Subcutaneous adipose tissue (tissue), 4 donors: ENCODE data around the gene PAPPA. TPM values are rescaled to one million over a fixed set of nuclear protein-coding genes. Genes with fewer than 3 reads are reported as not detected.

Experiments used
- total RNA-seq, 4 donors: library from RNA; depleted of rRNA; stranded (reverse); fragments of >200 nt; gene quantifications; one replicate each; pipeline ENCODE4 v1.1.0, GENCODE V29; 2016
- TF ChIP-seq, protein P1 (sequence below): fragments of 450-650 bp; IDR thresholded peaks from one replicate; pipeline ENCODE4 v1.5.1; 2016; ENCODE audit warnings: low read depth, mild to moderate bottlenecking, control low read depth, antibody characterized with exemption, moderate library complexity

Gene PAPPA
- total RNA-seq, 4 donors from 2014 or later, result 1.3 to 3.9 (median 3.1) TPM

DNA sequence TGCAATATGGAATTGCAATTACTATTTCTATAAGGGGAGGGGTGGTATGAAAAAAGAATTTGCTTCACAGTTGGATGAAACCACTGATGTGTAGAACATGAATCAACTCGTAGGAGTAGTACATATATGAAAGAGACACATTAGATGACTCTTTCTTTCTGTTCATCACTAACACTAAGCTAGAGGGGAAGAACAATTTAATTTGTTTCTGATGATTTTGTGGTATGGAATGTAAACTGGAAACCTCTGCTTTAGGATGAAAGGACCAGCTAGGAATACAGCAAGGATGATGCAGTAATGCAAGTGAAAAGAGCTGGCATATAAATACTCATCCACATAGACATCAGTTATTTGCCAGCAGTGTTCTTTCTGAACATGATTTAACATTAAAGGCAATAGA lies 113.4 kb downstream of the PAPPA start:
- TF ChIP-seq, protein P1, sequence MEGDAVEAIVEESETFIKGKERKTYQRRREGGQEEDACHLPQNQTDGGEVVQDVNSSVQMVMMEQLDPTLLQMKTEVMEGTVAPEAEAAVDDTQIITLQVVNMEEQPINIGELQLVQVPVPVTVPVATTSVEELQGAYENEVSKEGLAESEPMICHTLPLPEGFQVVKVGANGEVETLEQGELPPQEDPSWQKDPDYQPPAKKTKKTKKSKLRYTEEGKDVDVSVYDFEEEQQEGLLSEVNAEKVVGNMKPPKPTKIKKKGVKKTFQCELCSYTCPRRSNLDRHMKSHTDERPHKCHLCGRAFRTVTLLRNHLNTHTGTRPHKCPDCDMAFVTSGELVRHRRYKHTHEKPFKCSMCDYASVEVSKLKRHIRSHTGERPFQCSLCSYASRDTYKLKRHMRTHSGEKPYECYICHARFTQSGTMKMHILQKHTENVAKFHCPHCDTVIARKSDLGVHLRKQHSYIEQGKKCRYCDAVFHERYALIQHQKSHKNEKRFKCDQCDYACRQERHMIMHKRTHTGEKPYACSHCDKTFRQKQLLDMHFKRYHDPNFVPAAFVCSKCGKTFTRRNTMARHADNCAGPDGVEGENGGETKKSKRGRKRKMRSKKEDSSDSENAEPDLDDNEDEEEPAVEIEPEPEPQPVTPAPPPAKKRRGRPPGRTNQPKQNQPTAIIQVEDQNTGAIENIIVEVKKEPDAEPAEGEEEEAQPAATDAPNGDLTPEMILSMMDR, result no peak

DNA sequence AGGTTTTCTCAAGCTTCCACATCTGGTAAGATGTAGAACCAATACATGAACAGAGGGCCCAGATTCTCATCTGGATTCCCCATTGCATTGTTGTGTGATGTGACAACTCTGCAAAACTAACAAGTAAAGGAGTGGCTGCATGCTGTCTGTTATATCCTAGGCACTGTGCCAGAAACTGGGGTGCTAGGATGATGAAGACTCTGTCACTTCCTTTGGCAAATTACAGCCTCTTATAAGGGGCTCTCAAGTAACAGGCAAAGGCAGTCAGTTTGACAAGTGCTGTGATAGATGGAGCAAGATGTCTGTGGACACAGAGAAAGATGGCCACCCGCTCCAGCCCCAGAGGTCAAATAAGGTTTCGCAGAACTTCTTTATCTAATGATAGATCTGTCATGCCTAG lies 115.7 kb downstream of the PAPPA start:
- TF ChIP-seq, protein P1, result no peak

DNA sequence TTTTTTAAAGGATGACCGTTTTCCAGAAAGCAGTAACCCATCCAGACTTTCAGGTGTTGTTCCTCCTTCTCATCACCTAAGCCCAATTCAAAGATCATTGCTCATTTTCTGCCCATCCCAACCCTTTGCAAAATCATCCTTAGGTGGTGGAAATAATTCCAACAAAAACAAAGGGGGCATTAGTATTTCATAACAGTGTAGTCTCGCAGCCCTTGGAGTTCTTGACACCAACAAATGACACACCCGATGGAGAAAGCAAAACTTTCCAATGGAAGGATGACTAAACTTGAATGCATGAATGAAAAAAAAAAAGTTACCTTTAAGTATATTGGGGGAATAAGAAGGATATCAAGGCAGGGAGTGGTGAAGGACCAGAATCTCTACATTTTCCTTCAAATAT lies 117.0 kb downstream of the PAPPA start:
- TF ChIP-seq, protein P1, result no peak

DNA sequence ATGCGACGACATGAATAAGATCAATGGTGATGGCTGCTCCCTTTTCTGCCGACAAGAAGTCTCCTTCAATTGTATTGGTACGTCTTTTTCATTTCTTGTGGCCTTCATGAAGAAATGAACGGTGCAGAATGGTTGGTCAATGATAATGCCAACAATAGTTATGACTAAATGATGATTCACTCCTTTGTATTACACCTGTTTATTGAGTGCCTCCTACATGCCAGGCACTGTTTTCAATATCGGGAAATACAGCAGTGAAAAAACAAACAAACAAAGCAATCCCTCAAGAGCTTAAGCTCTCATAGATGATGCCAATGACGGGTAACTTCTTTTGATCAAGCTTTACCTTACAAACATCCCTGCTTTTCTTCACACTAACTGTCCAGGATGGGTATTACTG lies 117.7 kb downstream of the PAPPA start:
- TF ChIP-seq, protein P1, result no peak

DNA sequence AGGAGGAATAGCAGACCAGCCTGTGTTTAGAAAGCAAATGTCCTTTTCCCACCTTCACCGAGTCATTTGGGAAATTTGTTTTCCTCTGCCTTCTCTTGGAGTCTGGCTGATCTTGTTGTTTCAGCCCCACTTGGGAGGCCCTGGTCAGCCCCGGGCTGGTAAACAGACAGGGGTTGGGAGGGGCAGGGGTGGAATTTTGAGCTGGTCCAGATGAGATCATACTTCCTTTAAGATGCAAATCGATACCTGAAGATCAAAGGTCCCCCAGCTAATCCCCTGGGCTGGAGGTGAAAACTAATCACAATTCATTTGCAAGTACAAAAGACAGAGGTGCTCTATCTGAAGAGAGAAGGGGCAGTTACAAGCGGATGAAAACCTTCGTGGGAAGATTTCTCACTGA lies 118.4 kb downstream of the PAPPA start:
- TF ChIP-seq, protein P1, result no peak

DNA sequence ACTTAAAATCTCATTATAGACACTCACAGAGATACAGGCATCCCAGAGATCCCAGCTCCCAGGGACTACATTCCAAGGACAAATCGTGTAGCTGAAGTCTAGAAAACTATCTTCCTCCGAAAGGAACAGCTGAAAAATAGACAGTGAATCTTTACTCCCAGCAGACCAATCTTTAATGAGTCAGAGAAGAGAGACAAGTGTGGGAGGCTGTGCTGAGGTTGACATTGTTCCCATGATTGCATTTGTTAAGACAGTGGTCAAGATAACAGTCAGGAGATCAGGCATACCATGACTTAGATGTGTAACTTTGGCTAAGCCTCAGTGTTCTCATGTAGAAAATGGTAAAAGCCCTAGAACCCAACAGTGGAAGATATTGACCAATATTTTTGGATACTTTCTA lies 120.7 kb downstream of the PAPPA start:
- TF ChIP-seq, protein P1, result no peak

DNA sequence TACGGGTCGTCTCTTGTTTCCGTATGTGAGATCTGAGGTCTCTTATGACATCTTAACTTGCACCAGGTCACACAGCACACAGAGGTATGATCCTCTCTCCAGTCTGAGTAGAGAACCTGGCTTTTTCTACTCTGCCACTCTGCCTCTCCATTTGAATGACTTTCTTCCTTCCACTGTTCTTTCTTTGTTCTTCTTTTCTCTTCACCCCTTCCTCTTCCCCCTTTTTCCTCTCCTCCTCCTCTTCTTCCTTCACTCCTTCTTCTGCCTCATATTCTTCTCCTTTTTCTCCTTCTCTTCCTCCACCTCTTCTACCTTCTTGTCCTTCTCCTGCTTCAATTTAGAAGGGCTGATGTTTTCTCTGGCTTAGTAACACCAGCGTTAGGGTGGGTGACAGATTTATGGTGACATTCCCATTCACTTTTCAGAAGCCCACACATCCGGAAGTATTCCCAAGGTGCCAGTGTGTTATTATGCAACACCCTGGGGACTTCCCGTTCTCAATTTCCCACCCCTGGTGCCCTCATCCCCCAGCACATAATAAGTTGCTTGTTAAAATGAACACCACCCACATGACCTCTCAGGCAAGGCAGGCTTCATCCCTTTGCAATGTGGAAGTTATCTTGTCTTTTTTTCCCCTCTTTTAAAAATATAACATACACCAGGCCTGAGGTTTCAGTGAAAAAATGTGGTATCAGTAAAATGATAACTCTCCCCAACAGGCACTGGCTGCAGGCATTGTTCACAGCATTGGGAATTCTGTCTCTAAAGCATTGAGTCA lies 122.0 kb downstream of the PAPPA start:
- TF ChIP-seq, protein P1, result no peak
